NCI-H128 (cell line): ENCODE results near the gene RAB31.
"Not testable (repeated sequence)": the region's sequence is repeated elsewhere in the genome, so short reads cannot be mapped to it uniquely, and the experiment has no call there.

Experiments
- DNase-seq: peaks from one replicate; lab custom pipeline; 2025; ENCODE audit not compliant: unreplicated experiment; lab: John Stamatoyannopoulos, UW

The RAB31 gene, protein sequence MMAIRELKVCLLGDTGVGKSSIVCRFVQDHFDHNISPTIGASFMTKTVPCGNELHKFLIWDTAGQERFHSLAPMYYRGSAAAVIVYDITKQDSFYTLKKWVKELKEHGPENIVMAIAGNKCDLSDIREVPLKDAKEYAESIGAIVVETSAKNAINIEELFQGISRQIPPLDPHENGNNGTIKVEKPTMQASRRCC

GRCh38 chr18:9708057-9708433 lies at the start of gene RAB31:
Gene RAB31 (plus strand): TSS chr18:9708301. CDS start chr18:9708406, 105 bp downstream.
- DNase-seq = no peak

GRCh38 chr18:9659499-9660375 lies 48.4 kb upstream of the RAB31 start:
- no peak for DNase-seq

GRCh38 chr18:9661564-9661963 lies 46.5 kb upstream of the RAB31 start:
- DNase-seq = no peak

GRCh38 chr18:9663377-9663776 lies 44.7 kb upstream of the RAB31 start:
- DNase-seq = no peak

- DNase-seq = no peak
Observed at GRCh38 chr18:9665314-9665713, 42.8 kb upstream of the RAB31 start.

DNA sequence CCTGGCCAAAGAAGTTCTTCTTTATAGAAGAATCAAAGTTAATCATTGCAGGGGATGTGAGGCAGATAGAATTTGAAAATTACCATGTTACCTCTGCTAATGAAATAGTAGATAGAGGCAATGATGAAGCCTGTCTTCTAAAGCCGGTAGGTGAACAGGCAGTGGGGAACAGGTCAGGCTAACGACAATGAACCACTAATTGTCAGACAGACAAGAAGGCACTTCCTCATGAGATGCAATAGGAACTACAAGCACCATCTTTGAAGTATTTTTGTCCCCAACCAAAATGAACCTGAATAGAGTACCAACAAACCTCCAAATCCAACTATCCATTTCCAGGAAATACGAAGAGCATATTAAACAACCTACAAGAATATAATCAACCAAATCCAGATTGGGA lies 41.6 kb upstream of the RAB31 start:
- DNase-seq = no peak

GRCh38 chr18:9669016-9669415 lies 39.1 kb upstream of the RAB31 start:
- DNase-seq = no peak

- DNase-seq = no peak
Observed at GRCh38 chr18:9671214-9671613, 36.9 kb upstream of the RAB31 start.

DNA sequence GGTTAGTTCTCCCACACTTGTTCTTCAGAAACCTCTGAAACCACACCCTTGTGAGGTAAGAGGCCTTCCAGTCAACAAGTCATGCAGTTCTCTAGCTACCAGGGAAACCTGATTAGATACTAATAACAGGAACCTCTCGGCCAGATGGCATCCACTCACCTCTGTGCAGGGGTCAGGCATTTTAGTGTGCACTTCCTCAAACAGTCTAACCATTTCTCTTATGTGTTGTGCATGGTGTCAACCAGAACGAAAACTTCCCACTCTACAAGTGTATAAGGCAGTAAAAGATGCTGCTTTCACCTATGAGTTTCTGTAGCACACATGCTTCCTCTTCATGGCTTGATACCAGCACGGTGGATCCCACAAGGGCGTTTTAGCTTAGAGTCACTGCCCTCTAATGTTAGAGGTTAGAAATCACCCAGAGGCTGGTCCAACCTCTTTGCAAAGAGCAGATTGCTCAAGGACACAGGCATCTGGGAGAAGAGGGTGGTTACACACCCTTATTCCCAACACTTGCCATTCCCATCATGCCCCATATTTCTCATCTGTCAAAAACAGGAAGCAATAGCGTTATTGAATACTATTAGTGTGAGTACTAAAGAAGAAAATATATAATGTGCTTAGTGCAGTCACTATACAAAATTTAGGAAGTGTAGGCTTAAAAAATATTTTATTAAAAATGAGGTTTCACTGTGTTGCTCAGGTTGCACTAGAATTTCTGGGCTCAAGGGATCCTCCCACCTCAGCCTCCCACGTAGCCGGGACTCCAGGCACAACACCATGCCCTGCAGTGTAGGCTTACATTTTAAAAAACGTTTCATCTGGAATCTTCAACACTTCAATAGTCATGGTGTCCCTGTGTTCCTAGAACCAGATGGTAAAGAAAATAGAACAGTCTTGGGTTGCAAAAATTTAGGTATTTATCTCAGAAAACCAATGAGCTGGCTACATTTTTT lies 34.5 kb upstream of the RAB31 start:
- DNase-seq = no peak

- not testable (repeated sequence) for DNase-seq
Observed at GRCh38 chr18:9678216-9678615, 29.9 kb upstream of the RAB31 start.

DNA sequence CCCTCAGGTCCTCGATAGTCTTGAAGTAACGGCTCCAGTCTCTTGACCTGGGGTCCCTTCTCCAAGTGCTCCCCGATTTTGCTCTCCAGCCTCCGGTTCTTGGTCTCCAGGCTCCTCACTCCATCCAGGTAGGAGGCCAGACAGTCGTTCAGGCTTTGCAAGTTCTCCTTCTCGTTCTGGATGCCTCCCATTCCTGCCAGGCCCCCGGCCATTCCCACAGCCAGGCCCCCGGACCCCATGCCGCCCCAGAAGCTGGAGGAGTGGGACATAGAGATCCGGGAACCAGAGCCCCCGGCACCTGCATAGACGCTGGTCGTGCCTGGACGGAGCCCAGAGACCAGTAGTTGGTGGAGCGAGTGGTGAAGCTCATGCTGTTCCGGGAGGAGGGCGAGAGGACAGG lies 29.0 kb upstream of the RAB31 start:
- DNase-seq = no peak

- DNase-seq = no peak
Observed at GRCh38 chr18:9681217-9681616, 26.9 kb upstream of the RAB31 start.

GRCh38 chr18:9682572-9682971 lies 25.5 kb upstream of the RAB31 start:
- no peak for DNase-seq

- DNase-seq = no peak
Observed at GRCh38 chr18:9683418-9684396, 24.4 kb upstream of the RAB31 start.

- DNase-seq = no peak
Observed at GRCh38 chr18:9684881-9685614, 23.1 kb upstream of the RAB31 start.

- no peak for DNase-seq
Observed at GRCh38 chr18:9685615-9685890, 22.5 kb upstream of the RAB31 start.

- no peak for DNase-seq
Observed at GRCh38 chr18:9688036-9688741, 19.9 kb upstream of the RAB31 start.

- DNase-seq = no peak
Observed at GRCh38 chr18:9689253-9689652, 18.8 kb upstream of the RAB31 start.
